Activated B cell treated with CpG ODN at 0.5 μM for 24 hours (primary cell): ENCODE measurements around the gene SNX9. TPM values are rescaled to one million over a fixed set of nuclear protein-coding genes. Genes with fewer than 3 reads are reported as not detected.

ENCODE experiments used
- ATAC-seq: fragments of 200-7000 bp; cut with Tn5 transposase; one replicate; pipeline ENCODE4 v1.10.0; 2021; ENCODE audit warnings: low read depth, mild to moderate bottlenecking, moderate library complexity
- CTCF ChIA-PET: fragments of 350-600 bp; sonication (Branson Sonifier 250); formaldehyde crosslinking; loops from one replicate; lab custom pipeline; 2021; ENCODE audit warnings: antibody characterized with exemption; lab: Charles Lee
- POLR2A ChIA-PET: fragments of 350-600 bp; sonication (Branson Sonifier 250); formaldehyde crosslinking; loops from one replicate; lab custom pipeline; 2021; ENCODE audit warnings: antibody characterized with exemption; lab: Charles Lee
- DNase-seq: peaks from one replicate; pipeline ENCODE4 v3.0.0; 2022
- H3K27ac Mint-ChIP-seq: one replicate; pipeline ENCODE4 v1.8.0; 2020; ENCODE audit warnings: mixed read lengths
- H3K27me3 Mint-ChIP-seq: one replicate; pipeline ENCODE4 v1.8.0; 2021; ENCODE audit warnings: mixed read lengths
- H3K36me3 Mint-ChIP-seq: one replicate; pipeline ENCODE4 v1.8.0; 2021; ENCODE audit warnings: low read depth, mixed read lengths
- H3K4me1 Mint-ChIP-seq: one replicate; pipeline ENCODE4 v1.8.0; 2021; ENCODE audit warnings: mixed read lengths
- H3K4me3 Mint-ChIP-seq: one replicate; pipeline ENCODE4 v1.8.0; 2020; ENCODE audit warnings: mild to moderate bottlenecking, mixed read lengths
- H3K9me3 Mint-ChIP-seq: one replicate; pipeline ENCODE4 v1.8.0; 2020; ENCODE audit warnings: mixed read lengths
- CTCF ChIP-seq: fragments of 200-600 bp; IDR thresholded peaks from one replicate; pipeline ENCODE4 v1.8.0; 2022; ENCODE audit warnings: antibody characterized with exemption, mild to moderate bottlenecking
- intact Hi-C: fragments of 100-400 bp; cut with micrococcal nuclease; formaldehyde crosslinking; loops from one replicate; pipeline ENCODE4 v1.15.1; 2024
- total RNA-seq: library from RNA; stranded (reverse); gene quantifications from 2 replicates; pipeline ENCODE4 v1.2.3, GENCODE V29; 2022

The SNX9 gene
- total RNA-seq, 1 donor from 2014 or later, result 40.0 TPM

GRCh38 chr6:157956171-157956730, 133.2 kb downstream of the SNX9 start:
- Mint-ChIP-seq H3K9me3 (peaks cover 15% of the 10 kb centered on the region), H3K36me3 (peaks cover 6% of the 10 kb centered on the region), H3K4me1 (no peaks in the 10 kb centered on the region), H3K27ac (no peak overlapping the region), H3K4me3 (no peak overlapping the region), H3K27me3 (peaks cover 7% of the 10 kb centered on the region)
- CTCF ChIA-PET, result no interaction called here
- POLR2A ChIA-PET, result no interaction called here
- intact Hi-C loops, result no loop called here
- TF ChIP-seq CTCF, result no peak
- ATAC-seq (no peak), DNase-seq (no peak)

- intact Hi-C loops, result no loop called here
- no peak for TF ChIP-seq CTCF
- CTCF ChIA-PET, result no interaction called here
- H3K27ac Mint-ChIP-seq, result no peak overlapping the region
- H3K27me3 Mint-ChIP-seq, result peaks cover 17% of the 10 kb centered on the region
- peaks cover 3% of the 10 kb centered on the region for H3K4me1 Mint-ChIP-seq
- peaks cover 15% of the 10 kb centered on the region for H3K9me3 Mint-ChIP-seq
- peaks cover 6% of the 10 kb centered on the region for H3K36me3 Mint-ChIP-seq
- H3K4me3 Mint-ChIP-seq, result no peak overlapping the region
- POLR2A ChIA-PET, result no interaction called here
- ATAC-seq (no peak), DNase-seq (no peak)
Measured at GRCh38 chr6:157959451-157960227, 136.6 kb downstream of the SNX9 start.

- no peak overlapping the region for H3K4me3 Mint-ChIP-seq
- POLR2A ChIA-PET, result no interaction called here
- intact Hi-C loops, result no loop called here
- H3K27ac Mint-ChIP-seq, result no peak overlapping the region
- no peak for TF ChIP-seq CTCF
- H3K36me3 Mint-ChIP-seq, result peaks cover 6% of the 10 kb centered on the region
- CTCF ChIA-PET, result no interaction called here
- no peak for DNase-seq
- peaks cover 15% of the 10 kb centered on the region for H3K9me3 Mint-ChIP-seq
- ATAC-seq, result no peak
- peaks cover 3% of the 10 kb centered on the region for H3K4me1 Mint-ChIP-seq
- peaks cover 16% of the 10 kb centered on the region for H3K27me3 Mint-ChIP-seq
Measured at GRCh38 chr6:157961153-157961831, 138.2 kb downstream of the SNX9 start.

GRCh38 chr6:157961832-157962575, 139.0 kb downstream of the SNX9 start:
- ATAC-seq (no peak), DNase-seq (no peak)
- H3K36me3 Mint-ChIP-seq, result peaks cover 6% of the 10 kb centered on the region
- peaks cover 17% of the 10 kb centered on the region for H3K27me3 Mint-ChIP-seq
- H3K27ac Mint-ChIP-seq, result no peak overlapping the region
- ChIA-PET CTCF (no interaction called here), POLR2A (no interaction called here)
- H3K4me3 Mint-ChIP-seq, result no peak overlapping the region
- intact Hi-C loops, result no loop called here
- H3K9me3 Mint-ChIP-seq, result peaks cover 15% of the 10 kb centered on the region
- peaks cover 3% of the 10 kb centered on the region for H3K4me1 Mint-ChIP-seq
- TF ChIP-seq CTCF, result no peak
